ENCODE data around the gene NUDT22.
A peak's percentile ranks its signal among the peaks of the same experiment; 100 is the strongest.

NUDT22 gene

DNA sequence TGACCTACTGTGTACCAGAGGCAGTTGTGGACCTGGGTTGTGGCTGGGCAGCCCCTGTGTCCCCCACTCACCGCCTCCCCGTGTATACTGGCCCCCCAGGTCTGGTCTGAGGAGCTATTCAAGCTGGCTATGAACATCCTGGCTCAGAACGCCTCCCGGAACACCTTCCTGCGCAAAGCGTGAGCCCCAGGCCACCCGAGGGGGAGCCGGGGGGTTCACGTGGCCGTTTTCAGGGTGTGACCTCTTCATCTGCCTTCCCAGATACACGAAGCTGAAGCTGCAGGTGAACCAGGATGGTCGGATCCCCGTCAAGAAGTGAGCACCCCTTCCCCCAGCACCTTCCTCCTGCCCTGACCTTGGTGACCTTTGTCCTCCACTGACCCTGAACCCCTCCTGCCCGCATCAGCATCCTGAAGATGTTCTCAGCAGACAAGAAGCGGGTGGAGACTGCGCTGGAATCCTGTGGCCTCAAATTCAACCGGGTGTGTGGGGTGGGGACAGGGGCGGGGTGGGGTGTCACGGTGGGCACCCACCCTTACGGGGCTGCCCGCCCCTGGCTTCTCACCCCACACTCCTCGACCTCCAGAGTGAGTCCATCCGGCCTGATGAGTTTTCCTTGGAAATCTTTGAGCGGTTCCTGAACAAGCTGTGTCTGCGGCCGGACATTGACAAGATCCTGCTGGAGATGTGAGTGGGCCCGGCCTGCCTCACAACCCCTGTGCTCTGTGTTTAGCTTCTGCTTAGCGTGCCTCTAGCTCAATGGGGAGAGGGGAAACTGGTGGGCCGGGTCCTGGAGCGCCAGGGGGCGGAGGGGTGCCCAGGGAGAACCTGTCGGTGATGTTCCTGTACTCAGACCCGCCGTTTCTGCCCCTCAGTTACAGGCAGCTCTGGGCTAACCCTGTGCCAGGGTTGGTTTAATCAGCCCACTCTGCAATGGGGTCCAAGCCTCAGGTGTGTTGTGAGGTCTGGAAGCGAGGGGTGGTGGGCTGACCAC lies 29.4 kb downstream of the NUDT22 start:
- Histone ChIP-seq H3K4me2 (no peak overlapping the region), H4K20me1 (peaks cover 17 to 77% (median 31%) of the 10 kb centered on the region in 11 experiments; a peak in 19 of 22 replicates), H3K27ac (no peak overlapping the region), H3K9ac (peak overlapping the region in 1 of 11 experiments; percentile 26; a peak in 1 of 22 replicates), H3K4me3 (no peak overlapping the region), H3K36me3 (peaks cover 60 to 70% (median 63%) of the 10 kb centered on the region in 11 experiments), H3K27me3 (no peaks in the 10 kb centered on the region), H3K4me1 (peaks cover 25 to 37% (median 32%) of the 10 kb centered on the region in 10 experiments), H3K9me3 (replicated peaks in 1 of 11) (no peaks in the 10 kb centered on the region)
- TF ChIP-seq Cebpa-rat (IDR thresholded peaks at IDR 0.05) = no peak

DNA sequence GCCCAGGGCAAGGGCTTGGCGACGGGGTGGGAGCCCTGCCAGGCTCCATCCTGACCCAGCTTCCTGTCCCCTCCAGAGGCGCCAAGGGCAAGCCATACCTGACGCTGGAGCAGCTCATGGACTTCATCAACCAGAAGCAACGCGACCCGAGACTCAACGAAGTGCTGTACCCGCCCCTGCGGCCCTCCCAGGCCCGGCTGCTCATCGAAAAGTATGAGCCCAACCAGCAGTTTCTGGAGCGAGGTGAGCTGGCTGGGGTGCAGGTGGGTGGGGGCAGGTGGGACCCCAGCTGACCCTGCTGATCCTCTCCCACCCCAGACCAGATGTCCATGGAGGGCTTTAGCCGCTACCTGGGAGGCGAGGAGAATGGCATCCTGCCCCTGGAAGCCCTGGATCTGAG lies 30.2 kb downstream of the NUDT22 start:
- H3K4me3 ChIP-seq = no peak overlapping the region
- no peak for TF ChIP-seq Cebpa-rat (IDR thresholded peaks at IDR 0.05)
- no peaks in the 10 kb centered on the region for H3K27me3 ChIP-seq
- peaks cover 19 to 29% (median 25%) of the 10 kb centered on the region in 10 experiments for H3K4me1 ChIP-seq
- peak overlapping the region in 1 of 11 experiments; percentile 26; a peak in 2 of 22 replicates for H3K9ac ChIP-seq
- peaks cover 65 to 78% (median 70%) of the 10 kb centered on the region in 11 experiments for H3K36me3 ChIP-seq
- no peak overlapping the region for H3K4me2 ChIP-seq
- peaks cover 17 to 81% (median 31%) of the 10 kb centered on the region in 11 experiments; a peak in 19 of 22 replicates for H4K20me1 ChIP-seq
- no peaks in the 10 kb centered on the region for H3K9me3 ChIP-seq (replicated peaks in 1 of 11)
- H3K27ac ChIP-seq = no peak overlapping the region

GRCh38 chr11:64258356-64258755 lies 32.3 kb downstream of the NUDT22 start:
- Histone ChIP-seq H4K20me1 (peaks cover 5 to 90% (median 22%) of the 10 kb centered on the region in 11 experiments; a peak in 19 of 22 replicates), H3K4me1 (peaks cover 17 to 32% (median 22%) of the 10 kb centered on the region in 10 experiments), H3K36me3 (peaks cover 84 to 99% (median 90%) of the 10 kb centered on the region in 11 experiments), H3K4me3 (no peak overlapping the region), H3K4me2 (no peak overlapping the region), H3K9me3 (replicated peaks in 1 of 11) (no peaks in the 10 kb centered on the region), H3K27ac (no peak overlapping the region), H3K27me3 (no peaks in the 10 kb centered on the region), H3K9ac (no peak overlapping the region)
- no peak for TF ChIP-seq Cebpa-rat (IDR thresholded peaks at IDR 0.05)

DNA sequence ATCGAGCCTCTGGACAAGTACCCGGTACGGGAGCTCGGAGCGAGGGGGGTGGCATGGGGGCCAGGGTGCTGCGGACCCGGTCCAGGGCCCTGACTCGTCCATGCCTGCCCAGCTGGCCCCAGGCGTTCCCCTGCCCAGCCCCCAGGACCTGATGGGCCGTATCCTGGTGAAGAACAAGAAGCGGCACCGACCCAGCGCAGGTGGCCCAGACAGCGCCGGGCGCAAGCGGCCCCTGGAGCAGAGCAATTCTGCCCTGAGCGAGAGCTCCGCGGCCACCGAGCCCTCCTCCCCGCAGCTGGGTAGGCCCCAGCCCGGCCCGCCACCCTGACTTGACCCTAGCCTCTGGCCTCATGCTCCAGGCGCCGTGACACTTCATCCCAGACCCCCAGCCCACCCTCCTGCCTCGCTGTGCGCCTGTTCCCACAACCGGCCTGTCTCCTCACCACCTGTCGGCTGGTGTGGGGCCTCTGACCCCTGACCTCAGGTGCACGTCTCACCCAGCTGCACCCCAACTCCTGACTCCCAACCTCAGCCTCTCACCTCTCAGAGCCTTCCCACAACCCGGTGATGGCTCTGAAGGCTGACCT lies 33.0 kb downstream of the NUDT22 start:
- Histone ChIP-seq H3K4me3 (no peak overlapping the region), H4K20me1 (peaks cover 0 to 85% (median 15%) of the 10 kb centered on the region in 11 experiments; a peak in 17 of 22 replicates), H3K27me3 (no peaks in the 10 kb centered on the region), H3K9me3 (replicated peaks in 1 of 11) (no peaks in the 10 kb centered on the region), H3K4me2 (no peak overlapping the region), H3K4me1 (peaks cover 17 to 31% (median 20%) of the 10 kb centered on the region in 10 experiments), H3K27ac (no peak overlapping the region), H3K9ac (no peak overlapping the region), H3K36me3 (peaks cover 91 to 100% (median 97%) of the 10 kb centered on the region in 11 experiments)
- TF ChIP-seq Cebpa-rat (IDR thresholded peaks at IDR 0.05) = no peak

DNA sequence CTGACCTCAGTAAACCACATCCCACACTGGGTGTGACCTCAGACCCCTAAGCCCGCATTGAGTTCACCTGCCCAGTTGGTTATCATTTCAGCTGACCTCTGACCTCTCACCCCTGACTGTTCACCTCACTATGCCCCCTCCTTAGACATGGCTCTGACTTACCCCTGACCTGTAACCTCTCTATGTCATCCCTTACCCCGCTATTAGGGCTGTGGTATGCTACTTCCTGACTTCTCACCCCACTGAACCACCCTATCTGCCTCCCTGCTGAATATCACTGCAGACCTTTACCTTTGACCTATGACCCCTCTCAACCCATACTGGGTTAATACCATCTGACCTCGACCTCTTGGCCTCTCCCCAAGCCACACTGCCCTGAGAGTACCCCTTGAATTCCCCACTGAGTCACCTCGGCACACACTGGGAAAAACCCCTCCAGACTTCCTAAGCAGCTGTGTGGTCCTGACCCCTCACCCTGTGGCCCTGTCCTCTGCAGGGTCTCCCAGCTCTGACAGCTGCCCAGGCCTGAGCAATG lies 33.5 kb downstream of the NUDT22 start:
- H3K9me3 ChIP-seq (replicated peaks in 1 of 11) = no peaks in the 10 kb centered on the region
- H3K4me2 ChIP-seq = no peak overlapping the region
- H3K36me3 ChIP-seq = peaks cover 86 to 100% (median 96%) of the 10 kb centered on the region in 11 experiments
- no peaks in the 10 kb centered on the region for H3K27me3 ChIP-seq
- no peak overlapping the region for H3K4me3 ChIP-seq
- 0 out of 22 replicates have a peak overlapping the region, but pooled peaks of 1 of the 11 experiments have one; percentile 9 for H3K9ac ChIP-seq
- H4K20me1 ChIP-seq = peaks cover 0 to 85% (median 9%) of the 10 kb centered on the region in 11 experiments; a peak in 13 of 22 replicates
- H3K27ac ChIP-seq = no peak overlapping the region
- H3K4me1 ChIP-seq = peaks cover 19 to 31% (median 22%) of the 10 kb centered on the region in 10 experiments
- no peak for TF ChIP-seq Cebpa-rat (IDR thresholded peaks at IDR 0.05)

GRCh38 chr11:64260147-64260708 lies 34.2 kb downstream of the NUDT22 start:
- Histone ChIP-seq H3K36me3 (peaks cover 81 to 99% (median 92%) of the 10 kb centered on the region in 11 experiments), H3K9ac (0 out of 22 replicates have a peak overlapping the region, but pooled peaks of 1 of the 11 experiments have one; percentile 9)

GRCh38 chr11:64261556-64262080 lies 35.5 kb downstream of the NUDT22 start:
- Histone ChIP-seq H3K9me3 (replicated peaks in 1 of 11) (no peaks in the 10 kb centered on the region), H3K9ac (peak overlapping the region in 1 of 11 experiments; percentile 27; a peak in 1 of 22 replicates), H3K4me2 (no peak overlapping the region; a peak in 2 of 22 replicates), H3K4me3 (no peak overlapping the region), H3K4me1 (peaks cover 38 to 49% (median 43%) of the 10 kb centered on the region in 10 experiments), H3K27me3 (no peaks in the 10 kb centered on the region), H3K27ac (no peak overlapping the region), H4K20me1 (peaks cover 0 to 81% (median 1%) of the 10 kb centered on the region in 11 experiments; a peak in 8 of 22 replicates), H3K36me3 (peaks cover 72 to 99% (median 92%) of the 10 kb centered on the region in 11 experiments)
- TF ChIP-seq Cebpa-rat (IDR thresholded peaks at IDR 0.05) = no peak

More at GRCh38 chr11:64260147-64260708, 34.2 kb downstream of the NUDT22 start:
- H3K27me3 ChIP-seq = no peaks in the 10 kb centered on the region
- H3K4me2 ChIP-seq = no peak overlapping the region
- peaks cover 0 to 81% (median 7%) of the 10 kb centered on the region in 11 experiments; a peak in 10 of 22 replicates for H4K20me1 ChIP-seq
- TF ChIP-seq Cebpa-rat (IDR thresholded peaks at IDR 0.05) = no peak
- H3K27ac ChIP-seq = no peak overlapping the region
- no peak overlapping the region for H3K4me3 ChIP-seq
- peaks cover 24 to 35% (median 29%) of the 10 kb centered on the region in 10 experiments for H3K4me1 ChIP-seq
- H3K9me3 ChIP-seq (replicated peaks in 1 of 11) = no peaks in the 10 kb centered on the region
